IMR-90 (cell line): Measurements from ENCODE around the gene CLCN5. TPM values are rescaled to one million over a fixed set of nuclear protein-coding genes. Genes with fewer than 3 reads are reported as not detected.

Experiments
- ATAC-seq: fragments of 200-7000 bp; cut with Tn5 transposase; 2 replicates; pipeline ENCODE4 v1.9.1; 2020; ENCODE audit warnings: low read depth, mild to moderate bottlenecking, moderate library complexity
- BruUV-seq: library from RNA; stranded (reverse); fragments of 400-500 nt; replicated peaks from 2 replicates; lab custom pipeline; 2021; lab: Mats Ljungman, UMichigan
- CTCF ChIA-PET: fragments of 300-600 bp; formaldehyde crosslinking; extraction: SDS; loops from one replicate; lab custom pipeline; 2021; ENCODE audit warnings: antibody characterized with exemption; lab: Yijun Ruan, JAX
- POLR2A ChIA-PET: fragments of 300-600 bp; sonication (Branson Sonifier 250); formaldehyde crosslinking; loops from one replicate; lab custom pipeline; 2022; ENCODE audit warnings: antibody characterized with exemption; ENCODE audit not compliant: unreplicated experiment; lab: Charles Lee
- DNase-seq: peaks from one replicate; pipeline ENCODE4 v3.0.0; 2013
- H2AFZ ChIP-seq: replicated peaks from 2 replicates; pipeline ENCODE3; 2013; ENCODE audit warnings: low read length, mild to moderate bottlenecking; ENCODE audit not compliant: poor library complexity
- H2AK5ac ChIP-seq: 2 replicates; pipeline ENCODE4 v1.6.1; 2013; ENCODE audit warnings: low read depth, low read length, inconsistent platforms
- H2AK9ac ChIP-seq: replicated peaks from 2 replicates; pipeline ENCODE3; 2013; ENCODE audit warnings: mild to moderate bottlenecking, low read depth, low read length, moderate library complexity; ENCODE audit not compliant: poor library complexity
- H2BK120ac ChIP-seq: 2 replicates; pipeline ENCODE4 v1.6.1; 2013; ENCODE audit warnings: low read depth, low read length, inconsistent platforms
- H2BK15ac ChIP-seq: 3 replicates; pipeline ENCODE4 v1.6.1; 2013; ENCODE audit warnings: low read depth, low read length, inconsistent platforms
- H2BK20ac ChIP-seq: 2 replicates; pipeline ENCODE4 v1.6.1; 2013; ENCODE audit warnings: low read depth, mild to moderate bottlenecking, inconsistent platforms, low read length, moderate library complexity
- H2BK5ac ChIP-seq: 2 replicates; pipeline ENCODE4 v1.6.1; 2013; ENCODE audit warnings: mild to moderate bottlenecking, low read depth, low read length, inconsistent platforms; ENCODE audit not compliant: poor library complexity, severe bottlenecking
- H3K14ac ChIP-seq: replicated peaks from 2 replicates; pipeline ENCODE4 v1.6.1; 2013; ENCODE audit warnings: low read depth, low read length, inconsistent platforms
- H3K18ac ChIP-seq: 2 replicates; pipeline ENCODE4 v1.6.1; 2013; ENCODE audit warnings: low read depth, low read length, control low read depth
- H3K23ac ChIP-seq: 2 replicates; pipeline ENCODE4 v1.6.1; 2013; ENCODE audit warnings: low read depth, low read length, inconsistent platforms
- H3K27ac ChIP-seq: 2 replicates; pipeline ENCODE4 v1.5.1; 2013; ENCODE audit warnings: mild to moderate bottlenecking, control low read depth, low read length; ENCODE audit not compliant: insufficient read depth
- H3K27me3 ChIP-seq: 2 replicates; pipeline ENCODE4 v1.6.1; 2013; ENCODE audit warnings: low read length; ENCODE audit not compliant: control insufficient read depth, insufficient read depth
- H3K36me3 ChIP-seq: 2 replicates; pipeline ENCODE4 v1.6.1; 2013; ENCODE audit warnings: low read length, mixed read lengths; ENCODE audit not compliant: control insufficient read depth, insufficient read depth
- H3K4ac ChIP-seq: 2 replicates; pipeline ENCODE4 v1.6.1; 2013; ENCODE audit warnings: low read depth, low read length, inconsistent platforms
- H3K4me1 ChIP-seq: 2 replicates; pipeline ENCODE4 v1.6.1; 2013; ENCODE audit warnings: low read length, mixed read lengths; ENCODE audit not compliant: control insufficient read depth, insufficient read depth
- H3K4me2 ChIP-seq: 2 replicates; pipeline ENCODE4 v1.6.1; 2013; ENCODE audit warnings: low read depth, mild to moderate bottlenecking, control low read depth, low read length, moderate library complexity
- H3K4me3 ChIP-seq: 2 replicates; pipeline ENCODE4 v1.5.1; 2013; ENCODE audit warnings: low read depth, mild to moderate bottlenecking, control low read depth, low read length, moderate library complexity; ENCODE audit not compliant: insufficient read depth
- H3K56ac ChIP-seq: 2 replicates; pipeline ENCODE4 v1.6.1; 2013; ENCODE audit warnings: low read length, inconsistent platforms; ENCODE audit not compliant: insufficient read depth; ENCODE audit errors: extremely low read depth
- H3K79me1 ChIP-seq, 2 experiments: 2 replicates each; pipeline ENCODE4 v1.6.1; 2013; ENCODE audit warnings: low read length in 2 of 2, inconsistent platforms in 1 of 2, low read depth in 1 of 2
- H3K9ac ChIP-seq: 2 replicates; pipeline ENCODE4 v1.6.1; 2013; ENCODE audit warnings: low read depth, low read length, control low read depth
- H3K9me1 ChIP-seq: 2 replicates; pipeline ENCODE4 v1.6.1; 2013; ENCODE audit warnings: low read length, inconsistent platforms; ENCODE audit not compliant: insufficient read depth
- H3K9me3 ChIP-seq: 2 replicates; pipeline ENCODE4 v1.6.1; 2013; ENCODE audit warnings: low read length; ENCODE audit not compliant: control insufficient read depth, insufficient read depth
- H4K20me1 ChIP-seq: 2 replicates; pipeline ENCODE4 v1.6.1; 2013; ENCODE audit warnings: low read length, inconsistent platforms; ENCODE audit not compliant: insufficient read depth
- H4K5ac ChIP-seq: 2 replicates; pipeline ENCODE4 v1.6.1; 2013; ENCODE audit warnings: mild to moderate bottlenecking, low read depth, low read length, control low read depth
- H4K8ac ChIP-seq, 2 experiments: 2 replicates each; pipeline ENCODE4 v1.6.1; 2013; ENCODE audit warnings: low read depth in 2 of 2, low read length in 2 of 2, control low read depth in 1 of 2, inconsistent platforms in 1 of 2
- H4K91ac ChIP-seq: 2 replicates; pipeline ENCODE4 v1.6.1; 2013; ENCODE audit warnings: low read depth, low read length, inconsistent platforms; ENCODE audit not compliant: insufficient read depth
- CEBPB ChIP-seq: IDR thresholded peaks from 2 replicates; pipeline ENCODE4 v1.6.1; 2012; ENCODE audit warnings: low read depth, low read length, improper control_type of control experiment
- MXI1 ChIP-seq: IDR thresholded peaks from 2 replicates; pipeline ENCODE4 v1.6.1; 2012; ENCODE audit warnings: low read depth, mild to moderate bottlenecking, low read length, moderate library complexity, borderline replicate concordance
- NFE2L2 ChIP-seq: fragments of 150-350 bp; IDR thresholded peaks from 2 replicates; pipeline ENCODE4 v1.6.1; 2016; ENCODE audit warnings: low read depth, mild to moderate bottlenecking, low read length
- POLR2A ChIP-seq: IDR thresholded peaks from 2 replicates; pipeline ENCODE4 v1.6.1; 2012; ENCODE audit warnings: mild to moderate bottlenecking, low read depth, low read length
- RAD21 ChIP-seq: IDR thresholded peaks from 2 replicates; pipeline ENCODE4 v1.6.1; 2012; ENCODE audit warnings: low read length, improper control_type of control experiment
- RCOR1 ChIP-seq: IDR thresholded peaks from 2 replicates; pipeline ENCODE4 v1.6.1; 2012; ENCODE audit warnings: mild to moderate bottlenecking, low read length, improper control_type of control experiment; ENCODE audit not compliant: insufficient replicate concordance
- RFX5 ChIP-seq: IDR thresholded peaks from 2 replicates; pipeline ENCODE4 v1.8.0; 2012; ENCODE audit warnings: low read depth, mild to moderate bottlenecking, low read length, moderate library complexity
- WGBS, 2 experiments: methylation state at CpG; one replicate each; pipeline versions ENCODE4 v1.1.5 to v1.1.7; 2013; ENCODE audit warnings: missing lambda C conversion rate in 2 of 2; ENCODE audit not compliant: insufficient read length in 1 of 2; ENCODE audit errors: extremely low coverage in 2 of 2; 5-methylcytosine and 5-hydroxymethylcytosine counted together
- dilution Hi-C: fragments of 300-500 bp; cut with HindIII; formaldehyde crosslinking; loops from one replicate; pipeline ENCODE4 v1.14.3; 2018; ENCODE audit warnings: low sequenced_read_pairs; ENCODE audit not compliant: unreplicated experiment
- in situ Hi-C: fragments of 300-500 bp; cut with MboI; formaldehyde crosslinking; loops from 3 replicates; pipeline ENCODE4 v1.14.3; 2019; ENCODE audit warnings: low sequenced_read_pairs, inconsistent platforms, mixed read lengths
- intact Hi-C: fragments of 100-400 bp; cut with micrococcal nuclease; formaldehyde crosslinking; loops from 2 replicates; pipeline ENCODE4 v1.10.0; 2022
- polyA plus RNA-seq, 3 experiments: library from polyadenylated mRNA; depleted of rRNA; stranded (reverse); fragments of >200 nt; gene quantifications; 2 replicates each; pipeline ENCODE4 v1.2.3, GENCODE V29; 2012; ENCODE audit warnings: low replicate concordance in 1 of 3
- total RNA-seq: library from RNA; depleted of rRNA; stranded (reverse); fragments of >200 nt; gene quantifications from 2 replicates; pipeline ENCODE4 v1.2.3, GENCODE V29; 2012

CLCN5 gene
- total and polyA plus RNA-seq, 2 of the 4 experiments (the other 2 are of a cell fraction) = 1.4 to 5.9 TPM

GRCh38 chrX:49884290-49884862, 38.0 kb upstream of the CLCN5 start (continued):
- TF ChIP-seq RCOR1 = no peak

- Histone ChIP-seq H2BK15ac (no peak overlapping the region), H2AK9ac (no peak overlapping the region), H4K91ac (no peak overlapping the region), H3K27ac (no peak overlapping the region), H3K4me3 (no peak overlapping the region), H4K8ac (no peak overlapping the region), H3K4me1 (no peaks in the 10 kb centered on the region), H4K5ac (no peak overlapping the region), H3K9me3 (no peaks in the 10 kb centered on the region), H3K14ac (no peak overlapping the region), H3K18ac (no peak overlapping the region), H2AK5ac (no peak overlapping the region), H3K4me2 (no peak overlapping the region), H3K27me3 (peaks cover 4% of the 10 kb centered on the region), H3K79me1 (no peaks in the 10 kb centered on the region), H3K56ac (no peak overlapping the region), H4K20me1 (no peaks in the 10 kb centered on the region), H3K9me1 (no peaks in the 10 kb centered on the region), H2BK5ac (no peak overlapping the region), H3K36me3 (no peaks in the 10 kb centered on the region), H3K9ac (no peak overlapping the region), H2BK20ac (no peak overlapping the region), H2BK120ac (no peak overlapping the region), H2AFZ (no peak overlapping the region), H3K23ac (no peak overlapping the region), H3K4ac (no peak overlapping the region)
- DNase-seq (no peak), ATAC-seq (no peak)
- BruUV-seq = no TSS peak
- CTCF ChIA-PET = no interaction called here
- in situ Hi-C loops = no loop called here
- intact Hi-C loops = no loop called here
- WGBS, 2 experiments = no CpG with 5 or more reads among the region's 4 CpGs
- no peak for TF ChIP-seq RAD21
- TF ChIP-seq POLR2A = no peak
- no peak for TF ChIP-seq MXI1
- no peak for TF ChIP-seq RFX5
- TF ChIP-seq NFE2L2 = no peak
- peak; percentile 84 for TF ChIP-seq CEBPB
- dilution Hi-C loops = no loop called here
- POLR2A ChIA-PET = no interaction called here
Observed at GRCh38 chrX:49892542-49892941, 29.9 kb upstream of the CLCN5 start.
